Measurements from ENCODE around the gene HPS1.

The HPS1 gene

DNA sequence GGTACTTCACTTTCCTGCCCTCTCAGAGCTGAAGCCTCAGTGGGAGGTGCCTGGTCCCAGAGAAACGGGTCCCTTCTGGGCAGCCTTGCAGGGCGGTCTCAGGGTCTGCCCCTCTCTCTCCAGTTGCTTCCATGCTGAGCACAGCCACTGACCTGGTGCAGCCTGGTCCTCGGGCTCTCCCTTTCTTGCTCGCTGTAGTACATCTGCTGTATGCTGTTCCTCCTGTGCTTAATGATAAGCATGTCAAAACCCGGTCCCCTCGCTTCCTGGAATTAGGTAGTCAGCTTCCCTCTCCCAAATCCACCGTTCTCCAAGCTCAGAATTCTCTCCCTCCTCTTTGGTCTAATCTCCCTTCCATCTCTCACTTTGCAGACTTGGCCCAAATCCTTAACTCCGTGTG is 11.0 kb upstream of the HPS1 start:
- no peak for DNase-seq (ENCODE audit: low read depth in 2 of 2)
- TF ChIP-seq, protein P1, sequence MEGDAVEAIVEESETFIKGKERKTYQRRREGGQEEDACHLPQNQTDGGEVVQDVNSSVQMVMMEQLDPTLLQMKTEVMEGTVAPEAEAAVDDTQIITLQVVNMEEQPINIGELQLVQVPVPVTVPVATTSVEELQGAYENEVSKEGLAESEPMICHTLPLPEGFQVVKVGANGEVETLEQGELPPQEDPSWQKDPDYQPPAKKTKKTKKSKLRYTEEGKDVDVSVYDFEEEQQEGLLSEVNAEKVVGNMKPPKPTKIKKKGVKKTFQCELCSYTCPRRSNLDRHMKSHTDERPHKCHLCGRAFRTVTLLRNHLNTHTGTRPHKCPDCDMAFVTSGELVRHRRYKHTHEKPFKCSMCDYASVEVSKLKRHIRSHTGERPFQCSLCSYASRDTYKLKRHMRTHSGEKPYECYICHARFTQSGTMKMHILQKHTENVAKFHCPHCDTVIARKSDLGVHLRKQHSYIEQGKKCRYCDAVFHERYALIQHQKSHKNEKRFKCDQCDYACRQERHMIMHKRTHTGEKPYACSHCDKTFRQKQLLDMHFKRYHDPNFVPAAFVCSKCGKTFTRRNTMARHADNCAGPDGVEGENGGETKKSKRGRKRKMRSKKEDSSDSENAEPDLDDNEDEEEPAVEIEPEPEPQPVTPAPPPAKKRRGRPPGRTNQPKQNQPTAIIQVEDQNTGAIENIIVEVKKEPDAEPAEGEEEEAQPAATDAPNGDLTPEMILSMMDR (IDR thresholded peaks at IDR 0.05; ENCODE audit: low read depth, low read length): no peak
- H3K4me3 ChIP-seq (replicated peaks in 1 of 2; ENCODE audit: low read depth in 2 of 2, low read length in 2 of 2): no peak overlapping the region

DNA sequence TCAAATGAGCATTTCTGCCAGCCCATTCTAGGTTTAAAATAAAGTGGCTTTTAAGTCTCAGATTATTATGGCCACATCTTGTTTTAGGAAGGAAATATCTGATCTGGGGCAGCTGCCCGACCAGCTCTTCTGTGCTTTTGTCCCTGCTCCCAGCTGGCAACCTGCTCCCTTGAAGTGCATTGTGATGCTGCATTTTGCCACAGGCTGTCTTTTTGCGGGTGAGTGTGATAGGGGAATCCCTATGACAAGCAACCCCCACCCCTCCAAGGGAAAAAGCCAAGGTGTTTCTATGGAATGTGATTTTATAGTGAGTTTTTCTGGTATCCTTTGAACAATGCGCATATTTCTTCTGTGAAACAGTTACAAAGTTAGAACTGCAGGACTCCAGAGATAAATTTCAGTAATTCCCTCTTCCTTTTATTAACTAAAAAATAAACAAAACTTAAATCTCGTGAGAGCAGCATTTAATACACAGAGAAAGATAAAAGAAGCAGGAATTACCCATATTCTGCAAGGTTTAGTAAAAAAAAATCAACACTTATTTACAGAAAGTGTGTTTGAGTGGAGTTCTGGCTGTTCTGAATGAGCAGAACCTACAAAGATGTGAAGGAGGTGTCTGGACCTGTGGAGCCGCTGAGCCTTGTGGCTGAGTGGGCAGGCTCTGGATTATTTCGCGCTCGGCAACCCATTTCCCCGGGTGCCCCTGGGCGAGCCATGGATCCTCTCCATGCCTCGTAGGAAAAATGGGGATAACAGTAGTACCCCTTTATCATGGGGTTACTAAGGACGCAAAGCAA is 10.1 kb upstream of the HPS1 start:
- DNase-seq (ENCODE audit: low read depth in 2 of 2): no peak
- H3K4me3 ChIP-seq (replicated peaks in 1 of 2; ENCODE audit: low read depth in 2 of 2, low read length in 2 of 2): no peak overlapping the region
- TF ChIP-seq, protein P1 (IDR thresholded peaks at IDR 0.05; ENCODE audit: low read depth, low read length): no peak

DNA sequence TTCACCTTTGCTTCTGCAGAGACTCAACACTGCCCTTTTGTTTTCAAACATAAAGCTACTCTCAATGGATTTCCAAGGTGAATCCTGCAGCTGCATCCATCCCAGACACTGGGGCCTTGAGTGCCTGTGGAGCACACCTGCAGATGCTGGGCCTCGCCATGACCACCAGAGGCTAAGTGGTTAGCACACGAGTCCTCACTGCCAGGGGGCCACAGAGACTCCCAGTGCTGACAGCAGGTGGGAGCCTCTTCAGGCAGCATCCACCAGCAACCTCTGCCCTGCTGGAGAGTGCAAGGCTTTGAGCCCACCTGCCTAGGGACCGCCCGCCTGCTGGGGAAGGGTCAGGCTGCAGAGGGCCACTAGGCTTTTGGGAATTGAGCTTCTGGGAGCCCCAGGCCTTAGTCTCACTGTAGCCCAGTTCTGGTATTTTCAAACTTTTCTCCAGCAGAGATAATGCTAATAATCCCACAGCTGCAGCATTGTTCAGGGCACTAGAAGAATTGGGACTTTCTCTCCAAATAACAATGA is 9.4 kb upstream of the HPS1 start:
- TF ChIP-seq, protein P1 (IDR thresholded peaks at IDR 0.05; ENCODE audit: low read depth, low read length): no peak
- DNase-seq (ENCODE audit: low read depth in 2 of 2): no peak
- no peak overlapping the region for H3K4me3 ChIP-seq (replicated peaks in 1 of 2; ENCODE audit: low read depth in 2 of 2, low read length in 2 of 2)

DNA sequence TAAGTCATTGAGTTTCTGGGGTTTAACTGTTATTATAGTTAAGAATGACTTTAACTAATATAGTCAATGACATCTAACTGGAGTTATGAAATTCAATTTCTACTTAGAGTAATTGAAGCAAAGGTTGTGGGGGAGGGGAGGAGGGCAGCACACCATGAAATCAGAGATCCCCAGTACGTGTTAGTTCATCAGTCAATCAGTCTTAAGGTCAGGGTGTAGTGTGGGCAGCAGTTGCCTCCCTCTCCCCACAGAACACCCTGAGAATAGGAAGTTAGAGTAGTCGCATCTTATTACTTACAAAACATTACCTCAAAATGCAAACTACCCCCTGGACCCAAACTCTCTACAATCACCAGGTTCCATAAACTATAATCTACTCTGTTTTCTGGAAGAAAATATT is 7.0 kb upstream of the HPS1 start:
- TF ChIP-seq, protein P1 (IDR thresholded peaks at IDR 0.05; ENCODE audit: low read depth, low read length): no peak
- no peak for DNase-seq (ENCODE audit: low read depth in 2 of 2)
- H3K4me3 ChIP-seq (replicated peaks in 1 of 2; ENCODE audit: low read depth in 2 of 2, low read length in 2 of 2): no peak overlapping the region

DNA sequence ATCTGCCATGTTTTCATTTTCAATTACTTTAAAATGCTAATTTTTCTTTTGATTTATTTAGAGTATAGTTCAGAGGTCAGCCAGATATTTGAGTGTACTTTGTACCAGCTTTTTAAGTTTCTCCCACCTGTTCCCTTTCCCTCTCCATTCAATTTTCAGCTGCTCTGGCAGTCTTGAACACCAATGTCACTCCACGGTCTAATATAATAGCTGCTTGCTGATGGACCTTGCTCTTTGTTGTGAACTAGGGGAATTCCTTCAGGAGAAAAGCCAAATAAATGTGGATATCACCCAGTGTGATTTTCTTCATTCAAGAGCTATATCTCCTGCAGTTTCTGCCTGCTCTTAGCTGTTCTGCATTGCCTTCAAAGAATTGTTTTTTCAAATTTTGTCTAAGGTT is 3.9 kb upstream of the HPS1 start:
- H3K4me3 ChIP-seq (replicated peaks in 1 of 2; ENCODE audit: low read depth in 2 of 2, low read length in 2 of 2): no peak overlapping the region
- TF ChIP-seq, protein P1 (IDR thresholded peaks at IDR 0.05; ENCODE audit: low read depth, low read length): no peak
- no peak for DNase-seq (ENCODE audit: low read depth in 2 of 2)

DNA sequence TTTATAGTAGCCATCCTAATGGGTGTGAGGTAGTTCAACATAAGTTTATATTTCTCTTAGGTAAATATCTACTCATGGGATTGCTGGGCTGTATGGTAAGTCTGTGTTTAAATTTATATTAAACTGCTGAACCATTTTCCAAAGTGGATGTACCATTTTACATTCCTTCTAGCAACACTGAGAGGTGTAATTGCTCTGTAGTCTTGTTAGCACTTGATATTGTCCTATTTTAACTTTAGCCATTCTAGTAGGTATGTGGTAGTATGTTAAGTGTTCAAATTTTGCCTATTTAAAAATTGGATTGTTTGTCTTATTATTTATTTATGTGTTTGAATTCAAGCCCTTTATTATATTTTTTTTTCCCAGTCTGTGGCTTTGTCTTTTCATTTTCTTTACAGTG is 2.6 kb upstream of the HPS1 start:
- no peak for DNase-seq (ENCODE audit: low read depth in 2 of 2)
- TF ChIP-seq, protein P1 (IDR thresholded peaks at IDR 0.05; ENCODE audit: low read depth, low read length): no peak
- H3K4me3 ChIP-seq (replicated peaks in 1 of 2; ENCODE audit: low read depth in 2 of 2, low read length in 2 of 2): no peak overlapping the region

Data from cardiac fibroblast (primary cell).